Glomerular visceral epithelial cell (primary cell): ENCODE results near the gene C3orf22.

Experiments
- DNase-seq: peaks from one replicate; pipeline ENCODE4 v3.0.0-alpha.2; 2016; ENCODE audit errors: extremely low spot score

C3orf22 gene

DNA sequence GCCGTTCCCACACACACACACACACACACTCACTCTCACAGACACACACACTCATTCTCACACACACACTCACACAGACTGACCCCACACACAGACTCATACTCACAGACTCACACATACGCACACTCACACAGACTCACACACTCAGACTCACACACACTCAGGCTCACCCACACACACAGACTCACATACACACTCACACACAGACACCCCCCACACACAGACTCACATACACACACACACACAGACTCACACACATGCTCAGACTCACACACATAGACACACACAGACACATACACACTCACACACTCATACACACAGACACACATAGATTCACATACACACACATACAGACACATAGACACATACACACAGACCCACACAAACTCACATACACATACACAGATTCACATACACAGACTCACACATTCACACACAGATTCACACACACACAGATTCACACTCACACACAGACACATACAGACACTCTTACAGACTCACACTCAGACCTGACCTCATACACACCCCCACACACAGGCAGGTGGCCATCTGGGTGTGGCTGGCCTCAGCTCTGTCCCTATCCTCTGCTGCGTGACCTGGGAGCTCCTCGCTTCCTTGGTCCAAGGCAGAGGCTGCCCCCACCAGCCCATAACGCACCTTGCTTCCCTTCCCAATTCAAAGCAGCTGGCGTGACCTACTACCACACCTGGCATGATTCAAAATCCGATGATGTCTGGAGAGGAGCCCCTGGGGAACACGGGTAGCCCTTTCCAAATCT lies 1.9 kb downstream of the C3orf22 start:
- no peak for DNase-seq

DNA sequence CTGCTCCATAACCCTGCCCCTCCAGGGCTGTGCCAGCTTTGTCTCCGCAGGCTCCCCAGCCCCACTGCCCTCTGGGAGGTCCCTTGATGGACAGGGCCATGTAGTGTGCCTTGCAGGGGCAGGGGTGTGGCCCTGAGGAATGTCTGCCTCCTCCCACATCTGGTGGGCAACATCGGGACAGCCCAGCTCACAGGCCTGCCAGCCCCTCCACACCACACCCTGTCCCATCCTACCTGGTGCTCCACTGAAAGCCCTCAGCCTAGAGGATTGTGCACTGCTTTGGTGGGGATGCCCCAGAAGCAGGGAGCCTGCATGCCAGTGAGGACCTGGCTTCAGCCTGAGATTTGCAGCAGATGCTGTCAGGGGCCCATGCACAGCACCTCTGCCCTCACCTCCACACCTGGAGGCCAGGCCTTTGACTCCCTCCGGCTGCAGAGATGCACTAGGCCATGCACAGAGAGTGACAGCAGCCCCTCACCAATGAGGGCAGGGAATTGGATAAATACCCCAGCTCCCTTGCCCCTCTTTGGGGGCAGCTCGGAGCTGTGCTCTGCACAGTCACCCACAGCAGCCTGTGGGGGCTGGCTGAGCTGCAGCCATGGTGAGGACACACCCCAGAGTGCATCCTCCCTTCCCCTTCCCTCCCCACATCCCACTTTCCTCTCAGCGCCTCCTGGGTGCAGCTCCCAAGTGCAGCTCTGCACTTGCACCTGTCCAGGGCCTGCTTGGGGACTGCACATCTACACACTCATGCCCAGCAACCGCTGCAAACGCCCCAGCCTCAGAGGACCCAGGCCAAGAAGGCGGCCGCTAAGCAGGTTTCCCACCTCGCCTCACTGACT lies 2.7 kb downstream of the C3orf22 start:
- no peak for DNase-seq

DNA sequence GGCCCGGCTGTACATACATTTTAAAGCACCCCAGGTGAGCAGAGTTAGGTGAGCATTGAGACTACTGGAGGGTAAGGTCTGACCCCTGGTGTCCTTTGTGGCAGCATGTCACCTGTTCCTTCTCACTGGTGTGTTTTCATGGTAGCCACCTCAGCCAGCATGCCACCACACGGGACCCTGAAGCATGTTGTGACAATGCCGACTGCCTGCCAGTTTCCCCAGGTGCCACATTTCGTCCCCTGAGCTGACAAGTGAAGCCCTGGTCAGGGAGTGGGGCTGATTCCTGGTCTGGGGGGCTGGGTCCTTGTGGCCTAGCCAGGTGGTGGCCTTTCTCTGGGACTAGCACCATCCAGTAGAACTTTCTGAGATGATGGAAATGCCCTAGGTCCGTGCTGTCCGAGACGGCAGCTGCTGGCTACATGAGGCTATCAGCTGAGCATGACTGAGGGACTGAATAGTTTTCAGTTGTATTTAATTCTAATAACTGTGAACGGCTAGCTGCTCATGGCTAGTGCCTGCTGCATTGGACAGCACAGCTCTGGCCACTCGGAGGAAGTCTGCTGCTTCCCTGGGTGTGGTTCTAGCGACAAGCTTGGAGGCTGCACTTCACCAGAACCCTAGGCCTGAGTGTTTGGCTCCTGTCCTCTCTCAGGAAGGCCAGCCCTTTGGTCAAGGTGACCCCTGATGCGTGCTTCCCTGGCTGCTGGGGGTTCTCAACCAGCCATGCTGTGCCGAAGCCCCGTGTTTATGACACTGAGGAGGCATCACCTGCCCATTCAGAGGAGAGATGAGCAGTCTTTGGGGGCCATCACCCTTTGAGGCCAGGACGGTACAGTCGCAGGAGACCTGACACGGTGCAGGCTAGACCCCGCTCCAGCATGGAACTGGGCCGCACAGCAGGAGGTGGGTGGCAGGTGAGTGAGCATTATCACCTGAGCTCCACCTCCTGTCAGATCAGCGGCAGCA lies 3.9 kb downstream of the C3orf22 start:
- DNase-seq, result no peak

DNA sequence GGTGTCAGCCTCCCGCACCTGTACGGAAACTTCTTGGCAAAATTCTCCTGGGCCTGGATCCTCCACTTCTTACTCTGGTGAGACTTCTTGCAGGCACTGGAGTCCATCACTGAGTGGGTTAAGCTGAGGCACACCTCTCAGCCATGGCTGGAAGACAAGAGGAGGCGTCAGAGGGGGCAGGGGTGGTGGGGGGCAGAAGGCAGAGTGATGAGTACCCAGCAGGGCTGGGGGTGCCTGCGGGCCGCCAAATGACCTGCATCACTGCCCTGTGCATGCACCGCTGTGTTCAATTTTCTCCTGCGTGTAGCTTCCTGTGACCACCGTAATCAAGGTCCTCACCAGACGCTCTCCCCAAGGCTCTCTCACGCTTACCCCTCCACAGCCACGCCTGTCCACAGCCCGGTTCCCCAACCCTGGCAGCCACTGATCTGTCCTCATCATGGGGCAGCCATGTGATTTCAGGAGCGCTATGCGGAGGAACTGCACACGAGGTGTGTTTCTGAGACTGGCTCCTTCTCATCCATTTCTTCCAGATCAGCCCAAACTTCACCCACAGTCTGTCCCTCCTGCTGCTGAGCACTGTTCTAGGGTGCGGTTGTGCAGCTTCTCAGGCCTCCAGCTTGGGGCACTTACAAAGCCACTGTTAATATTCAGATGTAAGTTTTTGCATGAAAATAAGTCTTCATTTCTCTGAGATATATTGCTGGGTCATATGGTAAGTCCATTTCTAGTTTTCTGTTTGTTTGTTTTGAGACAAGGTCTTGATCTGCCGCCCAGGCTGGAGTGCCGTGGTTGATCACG lies 5.2 kb downstream of the C3orf22 start:
- DNase-seq, result no peak

DNA sequence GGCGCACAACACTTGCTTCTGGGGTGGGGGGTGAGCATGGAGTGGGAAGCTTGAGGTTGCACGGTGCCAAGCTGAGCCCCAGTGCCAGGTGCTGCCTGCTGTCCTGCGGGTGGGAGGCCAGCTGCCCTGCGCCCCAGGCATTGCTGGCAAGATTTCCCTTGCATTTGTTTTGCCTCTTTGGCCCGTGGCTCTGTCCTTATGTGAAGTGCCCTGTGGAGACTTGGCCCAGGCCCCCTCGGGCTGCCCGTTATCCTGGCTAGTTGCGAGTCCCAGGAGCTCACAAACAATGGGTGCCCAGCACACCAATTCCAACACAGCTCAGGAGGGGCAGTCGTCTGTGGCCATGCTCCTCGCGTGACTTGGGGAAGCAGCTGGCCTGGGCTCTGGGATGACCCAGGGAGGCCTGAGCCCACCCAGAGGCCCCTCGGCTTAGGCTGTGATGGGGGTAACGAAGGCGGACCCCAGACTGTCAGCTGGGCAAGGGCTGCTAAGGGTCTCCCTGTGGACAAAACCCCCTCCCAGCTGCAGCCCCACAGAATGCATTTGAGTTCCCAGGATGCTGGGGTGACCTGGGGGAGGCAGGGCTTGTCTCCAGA lies 5.9 kb downstream of the C3orf22 start:
- no peak for DNase-seq

DNA sequence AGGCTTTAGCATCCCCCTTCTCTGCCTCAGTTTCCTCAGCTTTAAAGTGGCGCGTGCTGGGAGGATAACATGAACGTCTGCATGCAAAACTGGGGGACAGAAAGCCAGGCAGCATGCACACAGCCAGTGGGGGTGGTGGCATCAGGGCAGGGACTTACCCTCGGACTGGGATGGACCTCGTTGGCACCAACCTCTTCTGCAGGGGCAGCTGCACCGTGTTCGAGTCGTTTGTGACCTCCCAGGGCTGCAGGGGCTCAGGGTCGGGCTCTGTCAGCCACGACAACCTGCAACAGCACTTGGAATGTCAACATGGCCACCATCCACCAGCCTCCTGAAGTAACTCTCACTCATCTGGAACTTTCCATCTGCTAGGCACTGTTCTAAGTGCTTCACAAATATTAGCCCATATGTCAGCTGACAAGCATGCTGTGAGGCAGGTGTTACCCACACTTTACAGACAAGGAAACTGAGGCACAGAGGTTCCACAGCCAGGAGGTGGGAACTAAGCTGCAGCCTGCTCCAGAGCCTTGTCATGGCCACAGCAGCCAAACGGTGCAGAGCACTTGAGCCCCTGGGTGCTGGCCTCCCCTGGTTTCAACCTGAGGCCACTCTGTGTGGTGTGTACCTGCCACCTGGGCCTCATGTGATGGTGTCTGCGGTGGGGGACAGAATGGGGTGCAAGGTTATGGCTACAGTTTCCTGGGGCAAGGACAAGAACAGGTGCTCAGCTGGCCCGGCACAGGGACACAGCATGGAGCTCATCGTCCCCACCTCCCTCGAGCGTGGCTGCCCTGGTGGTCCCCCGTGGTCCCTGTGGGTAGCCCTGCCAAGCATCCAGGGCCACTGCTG lies 6.7 kb downstream of the C3orf22 start:
- no peak for DNase-seq

DNA sequence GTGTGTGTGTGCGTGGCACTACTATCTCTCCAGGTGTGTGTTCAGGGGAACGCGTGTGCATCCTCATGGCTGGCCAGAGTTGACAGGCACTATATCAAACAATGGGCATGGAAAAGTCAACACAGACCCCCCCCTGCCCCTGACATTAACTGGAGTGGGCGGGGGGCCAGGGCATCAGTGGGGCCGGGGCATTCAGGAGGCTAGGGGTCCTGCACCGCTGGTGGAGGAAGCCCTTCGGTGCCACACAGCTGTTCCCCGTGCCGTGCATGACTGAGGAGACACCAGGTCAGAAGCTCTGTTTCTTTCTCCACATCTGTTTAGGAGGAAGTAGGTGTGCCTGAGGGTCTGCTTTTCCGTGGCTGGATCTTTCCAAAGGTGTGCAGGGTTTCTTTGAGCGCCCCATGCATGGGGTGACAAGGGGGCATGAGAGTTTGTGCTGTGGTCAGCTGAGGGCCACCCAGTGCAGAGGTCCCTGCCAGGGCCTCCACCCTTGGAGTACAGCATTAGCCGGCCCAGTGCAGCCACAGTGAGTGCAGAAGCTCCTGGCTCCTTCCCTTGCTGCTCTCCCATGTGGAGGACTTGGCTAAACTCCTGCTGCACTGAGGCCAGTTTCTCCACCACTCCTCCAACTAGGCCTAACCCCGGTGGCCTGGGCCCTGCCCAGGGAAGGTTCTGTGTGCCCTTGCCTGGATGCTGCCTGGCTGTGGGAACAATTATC lies 7.5 kb downstream of the C3orf22 start:
- no peak for DNase-seq

DNA sequence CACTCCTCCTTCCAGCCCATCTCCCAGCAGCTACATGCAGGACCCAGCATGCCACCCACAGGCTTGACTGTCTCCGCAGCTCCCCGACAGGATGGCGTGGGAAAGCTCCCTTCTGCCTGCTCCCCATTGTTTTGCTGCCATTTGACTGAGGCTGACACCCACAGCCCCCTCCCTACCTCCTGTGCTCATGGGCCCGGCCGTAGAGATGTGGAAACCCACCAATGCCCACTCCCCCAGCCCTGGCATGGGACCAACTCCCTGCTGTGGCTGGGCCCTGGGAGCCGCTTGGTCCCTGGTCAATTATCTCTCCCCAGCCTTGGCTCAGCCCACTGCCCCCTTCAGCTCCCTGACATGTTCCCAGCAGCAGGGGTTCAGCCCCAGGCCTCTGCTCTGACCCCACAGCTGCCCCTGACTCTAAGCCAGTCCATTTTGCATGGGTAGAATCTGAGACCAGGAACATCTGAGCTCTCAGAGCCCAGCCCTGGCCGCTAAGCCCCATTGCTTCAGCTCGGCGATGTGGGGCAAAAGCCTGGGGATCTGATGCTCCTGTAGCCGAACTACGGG lies 8.2 kb downstream of the C3orf22 start:
- DNase-seq, result no peak

DNA sequence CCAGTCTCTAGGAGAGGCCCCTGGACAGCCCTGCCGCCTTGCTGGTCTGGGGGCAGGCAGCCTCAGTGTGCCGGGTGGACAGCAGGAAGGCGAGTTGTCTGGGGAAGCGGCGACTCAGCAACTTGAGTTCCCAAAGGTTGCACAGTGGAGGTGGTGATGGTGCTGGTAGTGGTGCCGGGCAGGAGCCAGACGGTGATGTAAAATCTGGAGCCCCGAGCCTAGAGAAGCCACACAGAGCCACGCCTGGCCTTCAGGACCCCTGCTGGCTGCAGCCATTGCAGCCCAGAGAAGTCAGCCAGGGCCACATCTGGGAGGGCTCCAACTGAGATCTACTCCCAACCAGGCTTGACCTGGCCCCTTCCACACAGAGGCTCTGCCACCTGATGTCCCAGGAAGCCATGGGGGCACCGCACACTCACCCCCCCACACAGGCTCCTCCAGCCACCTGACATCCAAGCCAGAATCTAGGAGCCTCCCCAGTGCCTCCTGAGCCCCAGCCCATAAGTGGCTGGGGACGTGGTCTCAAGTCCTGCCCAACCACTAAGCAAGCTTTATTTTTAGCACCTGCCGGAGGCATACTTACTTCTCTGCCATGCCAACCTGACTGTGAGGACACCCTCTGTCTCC lies 8.8 kb downstream of the C3orf22 start:
- no peak for DNase-seq

DNA sequence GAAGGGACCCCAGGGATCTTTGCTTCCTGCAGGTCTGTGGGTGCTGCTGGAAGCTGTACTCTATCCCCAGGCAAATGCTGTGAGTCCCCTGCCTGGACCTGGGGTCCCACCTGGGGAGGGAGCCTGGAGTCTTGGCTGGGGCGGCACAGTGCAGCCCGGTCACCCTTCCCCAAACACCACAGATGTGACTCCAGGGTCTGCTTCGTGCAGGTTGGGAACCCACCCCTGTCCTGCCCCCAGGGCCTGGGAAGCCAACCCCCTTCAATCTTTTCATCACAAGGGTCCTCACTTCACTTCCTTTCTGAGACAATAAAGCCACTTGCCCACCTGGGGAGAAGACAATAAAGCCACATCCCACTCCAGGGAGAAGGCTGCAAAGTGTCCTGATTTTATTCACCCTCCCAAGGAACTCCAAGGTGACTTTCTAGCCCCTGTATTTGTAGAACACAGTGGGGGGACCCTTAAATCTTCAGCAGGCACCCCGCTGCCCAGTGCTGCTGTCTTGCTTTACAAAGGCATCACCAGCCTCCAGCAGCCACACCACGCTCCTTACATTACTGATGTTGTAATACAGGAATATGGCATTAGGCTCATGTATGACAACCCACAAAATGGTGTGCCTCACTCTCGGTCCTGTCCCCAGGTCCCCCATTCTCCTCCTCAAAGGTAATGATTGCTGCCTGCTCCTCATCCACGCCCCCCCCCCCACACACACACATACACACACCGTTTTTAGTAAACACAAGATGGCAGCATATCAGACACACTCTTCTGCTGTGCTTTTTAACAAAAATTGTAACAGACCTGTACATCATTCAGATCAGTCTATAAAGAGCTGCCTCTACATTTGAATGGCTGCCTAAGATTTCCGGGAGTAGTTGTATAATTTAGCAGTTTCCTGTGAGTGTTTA lies 9.9 kb downstream of the C3orf22 start:
- no peak for DNase-seq

DNA sequence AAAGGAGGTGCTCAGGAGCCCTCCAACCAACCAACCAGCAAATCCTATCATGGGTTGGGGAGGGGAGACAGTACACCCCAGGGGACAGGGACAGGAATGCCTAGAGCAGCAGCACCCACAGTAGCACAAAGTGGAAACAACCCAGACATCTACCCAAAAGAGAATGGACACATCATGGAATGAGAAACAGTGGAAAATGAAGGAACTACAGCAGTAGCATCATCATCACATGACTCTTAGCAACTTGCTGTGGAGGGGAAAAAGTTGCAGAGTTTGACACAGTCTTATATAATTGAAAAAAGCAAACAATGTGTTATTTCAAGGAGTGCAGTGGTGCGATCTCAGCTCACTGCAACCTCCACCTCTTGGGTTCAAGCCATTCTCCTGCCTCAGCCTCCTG lies 11.0 kb downstream of the C3orf22 start:
- no peak for DNase-seq

DNA sequence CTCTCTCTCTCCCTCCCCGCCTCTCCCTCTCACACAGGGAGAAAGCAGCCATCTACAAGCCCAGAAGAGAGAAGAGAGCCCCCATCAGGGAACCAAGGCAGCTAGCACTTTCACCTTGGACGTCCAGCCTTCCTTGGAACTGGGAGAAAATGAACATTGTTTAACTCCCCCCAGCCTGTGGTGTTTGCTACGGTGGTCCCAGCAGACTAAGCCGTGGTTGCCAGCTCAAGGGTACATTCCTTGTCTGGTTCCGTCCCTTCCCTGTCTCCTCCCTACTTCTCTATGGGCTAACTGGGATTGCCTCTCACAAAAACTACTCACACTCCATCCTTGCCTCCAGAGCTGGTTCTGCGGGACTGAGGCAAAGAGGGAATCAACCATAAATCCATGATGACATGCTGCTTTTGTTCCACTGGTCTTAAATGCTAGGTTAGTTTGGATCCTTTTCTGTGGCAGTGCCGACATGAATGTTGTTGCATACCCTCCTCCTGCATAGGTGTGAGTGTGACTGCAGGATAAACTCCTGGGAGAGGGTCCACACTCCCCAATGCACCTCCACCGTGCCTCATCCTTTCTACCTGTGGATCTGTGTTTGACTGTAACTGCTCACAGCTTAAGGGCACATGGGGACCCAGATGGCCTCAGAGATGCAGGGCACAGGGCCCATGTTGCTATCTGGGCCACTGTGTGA lies 12.0 kb downstream of the C3orf22 start:
- DNase-seq, result no peak

DNA sequence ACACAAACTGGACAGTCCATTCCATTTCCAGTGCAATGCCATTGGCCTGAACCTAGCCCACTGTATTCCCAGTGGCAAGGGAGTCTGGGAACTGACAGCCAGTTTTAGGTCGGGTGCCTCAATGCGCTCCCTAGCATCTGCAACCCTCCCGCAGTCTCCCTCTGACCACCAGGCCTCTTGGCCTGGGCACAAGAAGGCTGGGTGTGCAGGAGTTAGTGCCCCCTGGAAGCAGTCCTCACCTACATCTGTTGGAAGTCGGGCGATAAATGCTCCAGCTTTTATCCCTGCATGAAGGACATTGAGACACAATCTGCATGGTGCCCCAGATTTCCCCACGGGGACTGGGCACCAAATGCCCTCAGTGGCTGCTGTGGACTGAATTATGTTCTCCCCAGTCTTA lies 12.7 kb downstream of the C3orf22 start:
- DNase-seq, result no peak

DNA sequence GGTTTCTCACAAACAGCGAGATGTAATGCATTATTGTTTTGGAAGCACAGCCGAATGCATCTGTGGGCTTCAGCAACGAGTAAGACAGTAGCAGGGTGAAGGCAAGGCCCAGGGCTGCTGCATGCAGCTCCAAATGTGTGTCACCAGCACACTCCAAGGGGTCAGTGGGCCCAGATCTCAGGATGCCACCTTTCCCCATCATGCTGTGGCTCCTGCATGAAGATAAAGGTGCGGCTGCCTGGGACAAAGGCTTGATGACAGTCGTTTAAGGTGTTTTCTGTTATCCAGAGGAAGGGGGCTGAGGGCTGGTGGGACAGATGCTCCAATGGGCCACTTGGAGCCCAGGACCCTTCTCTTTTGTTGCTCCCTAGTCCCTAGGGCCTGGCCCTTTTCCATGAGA lies 13.2 kb downstream of the C3orf22 start:
- DNase-seq, result no peak

DNA sequence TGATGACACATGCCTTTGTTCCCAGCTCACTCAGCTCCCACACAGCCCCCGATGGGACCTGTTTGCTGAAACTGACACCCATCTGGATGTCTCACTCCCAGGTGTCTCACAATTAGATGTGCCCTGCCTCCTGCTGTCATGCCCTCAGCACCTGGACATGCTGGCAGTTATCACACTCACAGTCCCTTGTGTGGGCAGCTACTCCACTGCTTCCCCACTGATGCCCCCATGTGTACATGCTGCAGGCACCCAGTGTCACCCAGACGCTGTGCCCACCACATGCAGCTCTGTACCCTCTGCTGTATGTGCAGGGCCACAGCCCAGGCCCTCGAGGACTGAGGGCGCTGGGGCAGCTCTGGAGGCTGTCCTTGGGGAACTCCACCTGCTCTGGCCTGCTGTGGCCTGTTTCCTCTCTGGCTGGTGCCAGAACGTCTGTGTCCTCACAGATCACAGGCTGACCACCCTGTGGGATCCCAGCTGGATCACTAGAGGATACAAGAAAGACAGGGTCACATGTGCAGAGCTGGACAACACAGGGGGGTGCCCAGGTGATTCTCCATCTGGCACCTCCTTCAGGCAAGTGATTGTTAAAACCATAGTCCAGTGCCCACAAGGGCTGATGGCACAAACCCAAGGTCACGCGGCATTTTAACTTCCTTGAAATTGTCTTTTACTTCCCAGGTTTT lies 14.0 kb downstream of the C3orf22 start:
- DNase-seq, result no peak

DNA sequence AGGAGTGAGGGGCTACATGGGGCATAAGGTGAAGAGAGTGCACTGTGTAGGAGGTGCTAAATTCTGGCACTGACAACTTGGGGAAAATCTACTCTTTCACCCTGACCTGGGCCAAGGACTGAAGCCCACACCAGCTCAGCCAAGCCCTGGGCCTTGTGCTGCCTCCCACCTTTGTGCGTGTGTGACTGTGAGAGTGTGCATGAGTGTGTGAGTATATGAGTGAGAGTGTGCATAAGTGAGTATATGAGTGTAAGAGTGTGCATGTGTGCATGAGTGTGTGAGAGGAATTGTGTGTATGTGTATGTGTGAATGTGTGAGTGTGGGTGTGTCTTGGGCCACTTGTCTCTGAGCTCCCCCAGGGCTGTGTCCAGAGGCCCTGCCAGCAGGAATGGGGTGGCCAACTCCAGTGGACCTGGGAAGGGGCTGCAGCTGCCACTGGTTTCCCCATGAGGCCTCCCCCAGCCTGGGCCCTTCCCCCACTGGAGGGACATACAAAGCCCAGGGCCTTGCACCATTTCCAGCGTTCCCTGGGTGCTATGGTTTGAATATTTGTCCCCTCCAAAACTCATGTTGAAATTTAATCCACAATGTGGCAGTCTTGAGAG lies 15.2 kb downstream of the C3orf22 start:
- no peak for DNase-seq
